CD14-positive monocyte (primary cell): ENCODE data around the gene MYO5C. TPM values are rescaled to one million over a fixed set of nuclear protein-coding genes. Genes with fewer than 3 reads are reported as not detected.

Experiments used
- DNase-seq, 3 donors: peaks; one replicate each; pipeline ENCODE4 v3.0.0-alpha.2; 2011 to 2022
- H2AFZ ChIP-seq: 2 replicates; pipeline ENCODE4 v1.6.0; 2012; ENCODE audit warnings: mild to moderate bottlenecking, low read depth, low read length, inconsistent platforms; ENCODE audit not compliant: insufficient read depth, poor library complexity, severe bottlenecking
- H3K27ac ChIP-seq, 2 donors: 1 replicate in 1 of 2; 2 replicates in 1 of 2; pipeline ENCODE4 v1.5.1; 2012 to 2013; ENCODE audit warnings: low read length in 2 of 2, control low read depth in 1 of 2, inconsistent platforms in 1 of 2, low read depth in 1 of 2, mild to moderate bottlenecking in 1 of 2
- H3K27me3 ChIP-seq, 2 donors: one replicate each; pipeline versions ENCODE4 v1.6.0 to v1.6.1; 2011 to 2013; ENCODE audit warnings: low read length in 2 of 2; ENCODE audit not compliant: control insufficient read depth in 2 of 2, insufficient read depth in 2 of 2
- H3K36me3 ChIP-seq, 2 donors: replicated peaks in 1 of 2; 1 replicate in 1 of 2; 2 replicates in 1 of 2; pipeline versions ENCODE4 v1.5.1 to v1.6.1; 2012 to 2013; ENCODE audit warnings: low read length in 2 of 2, control low read depth in 1 of 2, inconsistent platforms in 1 of 2, mild to moderate bottlenecking in 1 of 2; ENCODE audit not compliant: insufficient read depth in 2 of 2, control insufficient read depth in 1 of 2
- H3K4me1 ChIP-seq, 2 donors: 1 replicate in 1 of 2; 2 replicates in 1 of 2; pipeline versions ENCODE4 v1.5.1 to v1.6.1; 2012 to 2013; ENCODE audit warnings: low read length in 2 of 2, control low read depth in 1 of 2, inconsistent platforms in 1 of 2, mild to moderate bottlenecking in 1 of 2, moderate library complexity in 1 of 2; ENCODE audit not compliant: insufficient read depth in 2 of 2, control insufficient read depth in 1 of 2
- H3K4me2 ChIP-seq: replicated peaks from 2 replicates; pipeline ENCODE3; 2012; ENCODE audit warnings: low read length, moderate library complexity, mild to moderate bottlenecking; ENCODE audit not compliant: poor library complexity, severe bottlenecking; ENCODE audit errors: extremely low read depth
- H3K4me3 ChIP-seq, 3 experiments: fragments of 200-600 bp in 1 of 3; sonication (generic) in 1 of 3; replicated peaks in 1 of 3; 1 replicate in 2 of 3; 2 replicates in 1 of 3; pipeline ENCODE4 v1.5.1; 2011 to 2013; ENCODE audit warnings: low read length in 3 of 3, mild to moderate bottlenecking in 3 of 3, control low read depth in 2 of 3, low read depth in 2 of 3, inconsistent platforms in 1 of 3, moderate library complexity in 1 of 3
- H3K79me2 ChIP-seq: 2 replicates; pipeline ENCODE4 v1.6.0; 2012; ENCODE audit warnings: mild to moderate bottlenecking, control low read depth, inconsistent platforms, low read length, moderate library complexity; ENCODE audit not compliant: insufficient read depth
- H3K9ac ChIP-seq: 2 replicates; pipeline ENCODE4 v1.6.0; 2017; ENCODE audit warnings: low read length, mild to moderate bottlenecking; ENCODE audit not compliant: insufficient read depth, poor library complexity, severe bottlenecking
- H3K9me3 ChIP-seq, 2 donors: replicated peaks in 1 of 2; 1 replicate in 1 of 2; 2 replicates in 1 of 2; pipeline versions ENCODE4 v1.5.1 to v1.6.1; 2012 to 2013; ENCODE audit warnings: low read length in 2 of 2, control low read depth in 1 of 2; ENCODE audit not compliant: control insufficient read depth in 1 of 2, insufficient read depth in 1 of 2
- H4K20me1 ChIP-seq: 2 replicates; pipeline ENCODE4 v1.6.0; 2012; ENCODE audit warnings: mild to moderate bottlenecking, low read length, control low read depth, moderate library complexity; ENCODE audit not compliant: insufficient read depth
- H3K27ac Mint-ChIP-seq, 7 donors: one replicate each; pipeline ENCODE4 v1.8.0; 2020; ENCODE audit warnings: mild to moderate bottlenecking in 7 of 7, mixed read lengths in 7 of 7, moderate library complexity in 6 of 7, inconsistent platforms in 2 of 7
- H3K27me3 Mint-ChIP-seq, 3 donors: one replicate each; pipeline ENCODE4 v1.8.0; 2021 to 2022; ENCODE audit warnings: low read depth in 3 of 3, mild to moderate bottlenecking in 3 of 3, mixed read lengths in 3 of 3, moderate library complexity in 3 of 3, inconsistent platforms in 1 of 3
- H3K36me3 Mint-ChIP-seq, 2 donors: one replicate each; pipeline ENCODE4 v1.8.0; 2020; ENCODE audit warnings: mixed read lengths in 2 of 2, inconsistent platforms in 1 of 2, mild to moderate bottlenecking in 1 of 2
- H3K4me1 Mint-ChIP-seq: one replicate; pipeline ENCODE4 v1.8.0; 2020; ENCODE audit warnings: mild to moderate bottlenecking, mixed read lengths
- H3K4me3 Mint-ChIP-seq, 2 donors: one replicate each; pipeline ENCODE4 v1.8.0; 2020; ENCODE audit warnings: mild to moderate bottlenecking in 2 of 2, mixed read lengths in 2 of 2, moderate library complexity in 1 of 2
- H3K9me3 Mint-ChIP-seq, 7 donors: one replicate each; pipeline ENCODE4 v1.8.0; 2020 to 2022; ENCODE audit warnings: mixed read lengths in 7 of 7, mild to moderate bottlenecking in 6 of 7, moderate library complexity in 6 of 7, inconsistent platforms in 2 of 7
- WGBS: methylation state at CpG from one replicate; pipeline ENCODE4 v1.1.5; 2013; ENCODE audit warnings: missing lambda C conversion rate; ENCODE audit not compliant: insufficient coverage; 5-methylcytosine and 5-hydroxymethylcytosine counted together
- intact Hi-C, 2 donors: fragments of 100-400 bp; cut with micrococcal nuclease; formaldehyde crosslinking; loops; one replicate each; pipeline versions ENCODE4 v1.15.0 to v1.15.1; 2023
- polyA plus RNA-seq, 3 donors: library from polyadenylated mRNA; depleted of rRNA in 1 of 3; unstranded in 2 of 3; stranded (reverse) in 1 of 3; fragments of 300-500 nt in 2 of 3; fragments of >200 nt in 1 of 3; fragmentation: Illumina TruSeq in 2 of 3; gene quantifications; 1 replicate in 2 of 3; 2 replicates in 1 of 3; pipeline ENCODE4 v1.2.3, GENCODE V29; 2012 to 2021
- TF ChIP-seq, protein P1 (sequence below): fragments of 200-600 bp; IDR thresholded peaks from one replicate; pipeline ENCODE4 v1.8.0; 2022; ENCODE audit warnings: antibody characterized with exemption, mild to moderate bottlenecking

Gene MYO5C
- polyA plus RNA-seq, 3 donors: 0.20 TPM; not detected in 2

DNA sequence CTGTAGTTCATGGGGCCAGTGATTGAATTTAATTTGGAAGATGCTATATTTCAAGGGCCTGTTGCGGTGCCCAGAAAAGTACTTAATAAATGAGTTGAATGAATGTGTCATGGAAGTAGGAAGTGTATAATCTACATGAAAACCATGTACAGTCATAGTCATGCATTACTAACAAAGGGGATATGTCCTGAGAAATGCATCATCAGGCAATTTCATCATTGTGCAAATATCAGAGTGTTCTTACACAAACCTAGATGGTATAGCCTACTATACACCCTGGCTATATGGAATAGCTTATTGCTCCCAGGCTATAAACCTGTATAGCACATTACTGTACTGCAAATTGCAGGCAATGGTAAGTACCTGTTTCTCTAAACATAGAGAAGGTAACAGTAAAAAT lies 10.7 kb upstream of the MYO5C start:
- no CpG with 5 or more reads among the region's 1 CpG for WGBS
- H3K4me3 Mint-ChIP-seq: no peak overlapping the region
- Histone ChIP-seq H3K9me3 (no peaks in the 10 kb centered on the region), H3K4me2 (no peak overlapping the region), H4K20me1 (peaks cover 7% of the 10 kb centered on the region), H3K27ac (no peak overlapping the region), H3K36me3 (peaks cover 22 to 39% of the 10 kb centered on the region in 2 donors), H3K9ac (no peak overlapping the region), H3K79me2 (no peaks in the 10 kb centered on the region), H3K27me3 (no peaks in the 10 kb centered on the region), H3K4me1 (no peaks in the 10 kb centered on the region), H3K4me3 (no peak overlapping the region), H2AFZ (no peak overlapping the region)
- peaks cover 0 to 6% (median 0%) of the 10 kb centered on the region in 7 donors for H3K9me3 Mint-ChIP-seq
- H3K4me1 Mint-ChIP-seq: peaks cover 22% of the 10 kb centered on the region
- peaks cover 0 to under 1% (median 0%) of the 10 kb centered on the region in 3 donors for H3K27me3 Mint-ChIP-seq
- peaks cover 40 to 49% of the 10 kb centered on the region in 2 donors for H3K36me3 Mint-ChIP-seq
- TF ChIP-seq, protein P1, sequence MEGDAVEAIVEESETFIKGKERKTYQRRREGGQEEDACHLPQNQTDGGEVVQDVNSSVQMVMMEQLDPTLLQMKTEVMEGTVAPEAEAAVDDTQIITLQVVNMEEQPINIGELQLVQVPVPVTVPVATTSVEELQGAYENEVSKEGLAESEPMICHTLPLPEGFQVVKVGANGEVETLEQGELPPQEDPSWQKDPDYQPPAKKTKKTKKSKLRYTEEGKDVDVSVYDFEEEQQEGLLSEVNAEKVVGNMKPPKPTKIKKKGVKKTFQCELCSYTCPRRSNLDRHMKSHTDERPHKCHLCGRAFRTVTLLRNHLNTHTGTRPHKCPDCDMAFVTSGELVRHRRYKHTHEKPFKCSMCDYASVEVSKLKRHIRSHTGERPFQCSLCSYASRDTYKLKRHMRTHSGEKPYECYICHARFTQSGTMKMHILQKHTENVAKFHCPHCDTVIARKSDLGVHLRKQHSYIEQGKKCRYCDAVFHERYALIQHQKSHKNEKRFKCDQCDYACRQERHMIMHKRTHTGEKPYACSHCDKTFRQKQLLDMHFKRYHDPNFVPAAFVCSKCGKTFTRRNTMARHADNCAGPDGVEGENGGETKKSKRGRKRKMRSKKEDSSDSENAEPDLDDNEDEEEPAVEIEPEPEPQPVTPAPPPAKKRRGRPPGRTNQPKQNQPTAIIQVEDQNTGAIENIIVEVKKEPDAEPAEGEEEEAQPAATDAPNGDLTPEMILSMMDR: no peak
- peak in 1 of 3 donors; percentile 44 for DNase-seq
- intact Hi-C loops: no loop called here
- H3K27ac Mint-ChIP-seq: no peak overlapping the region

- H3K9me3 ChIP-seq: no peaks in the 10 kb centered on the region
- H3K4me3 ChIP-seq: no peak overlapping the region
- Mint-ChIP-seq H3K9me3 (peaks cover 0 to 7% (median 2%) of the 10 kb centered on the region in 7 donors), H3K27ac (peak overlapping the region in 1 of 7 donors; percentile 43), H3K27me3 (peaks cover 0 to 2% (median 0%) of the 10 kb centered on the region in 3 donors), H3K4me1 (peaks cover 15% of the 10 kb centered on the region), H3K36me3 (peaks cover 21 to 22% of the 10 kb centered on the region in 2 donors), H3K4me3 (no peak overlapping the region)
- no peaks in the 10 kb centered on the region for H3K79me2 ChIP-seq
- 100% methylated on average over 1 of the region's 3 CpGs for WGBS
- H3K27ac ChIP-seq: no peak overlapping the region
- no peaks in the 10 kb centered on the region for H4K20me1 ChIP-seq
- H3K4me2 ChIP-seq: no peak overlapping the region
- TF ChIP-seq, protein P1: no peak
- H2AFZ ChIP-seq: no peak overlapping the region
- intact Hi-C loops: no loop called here
- H3K36me3 ChIP-seq: peaks cover 2 to 12% of the 10 kb centered on the region in 2 donors
- H3K9ac ChIP-seq: no peak overlapping the region
- no peaks in the 10 kb centered on the region for H3K27me3 ChIP-seq
- no peaks in the 10 kb centered on the region for H3K4me1 ChIP-seq
- DNase-seq: no peak
Measured at GRCh38 chr15:52303093-52303772, 7.6 kb upstream of the MYO5C start.
